Glomerular visceral epithelial cell (primary cell): Measurements from ENCODE around the gene GRB7.
"Not testable (repeated sequence)": the region's sequence is repeated elsewhere in the genome, so short reads cannot be mapped to it uniquely, and the experiment has no call there.

Source experiments
- DNase-seq: peaks from one replicate; pipeline ENCODE4 v3.0.0-alpha.2; 2016; ENCODE audit errors: extremely low spot score

The GRB7 gene

GRCh38 chr17:39737760-39738567 is at the start of gene GRB7:
TSS of gene GRB7 (plus strand) at chr17:39737938. CDS start at chr17:39742302, 4,364 bp downstream.
- DNase-seq, result peak; percentile 61

GRCh38 chr17:39688475-39688835 is 49.3 kb upstream of the GRB7 start:
- no peak for DNase-seq

- DNase-seq, result no peak
These were observed 48.8 kb upstream of the GRB7 start for GRCh38 chr17:39688945-39689344.

- DNase-seq, result no peak
These were observed 43.1 kb upstream of the GRB7 start for GRCh38 chr17:39694593-39694992.

- DNase-seq, result peak; percentile 37
These were observed 42.7 kb upstream of the GRB7 start for GRCh38 chr17:39695089-39695474.

- DNase-seq, result no peak
These were observed 41.0 kb upstream of the GRB7 start for GRCh38 chr17:39696731-39697130.

- no peak for DNase-seq
These were observed 39.8 kb upstream of the GRB7 start for GRCh38 chr17:39697961-39698360.

GRCh38 chr17:39699157-39699817 is 38.5 kb upstream of the GRB7 start:
- DNase-seq, result not testable (repeated sequence)

- DNase-seq, result peak; percentile 80
These were observed 38.0 kb upstream of the GRB7 start, which contains the start of gene ERBB2 for GRCh38 chr17:39699818-39700147. TSS of gene ERBB2 (plus strand) at chr17:39700064. CDS start at chr17:39700239, 175 bp downstream.

- peak; percentile 25 for DNase-seq
These were observed 37.4 kb upstream of the GRB7 start for GRCh38 chr17:39700148-39700987.

- no peak for DNase-seq
These were observed 36.5 kb upstream of the GRB7 start for GRCh38 chr17:39701012-39701783.

GRCh38 chr17:39701784-39702422 is 35.8 kb upstream of the GRB7 start:
- DNase-seq, result no peak

GRCh38 chr17:39702901-39703893 is 34.5 kb upstream of the GRB7 start:
- DNase-seq, result no peak

- DNase-seq, result no peak
These were observed 33.8 kb upstream of the GRB7 start for GRCh38 chr17:39703913-39704312.

- DNase-seq, result no peak
These were observed 32.8 kb upstream of the GRB7 start for GRCh38 chr17:39704821-39705551.

- no peak for DNase-seq
These were observed 31.9 kb upstream of the GRB7 start for GRCh38 chr17:39705786-39706348.

GRCh38 chr17:39706383-39706782 is 31.4 kb upstream of the GRB7 start:
- no peak for DNase-seq

- DNase-seq, result no peak
These were observed 30.8 kb upstream of the GRB7 start for GRCh38 chr17:39706921-39707337.
